NB4 (cell line): ENCODE data around the gene TACR1.

Source experiments
- MYC ChIP-seq: IDR thresholded peaks from 2 replicates; pipeline ENCODE4 v1.6.1; 2011; ENCODE audit warnings: low read depth, low read length
- POLR2A ChIP-seq: IDR thresholded peaks from 2 replicates; pipeline ENCODE4 v1.6.1; 2011; ENCODE audit warnings: mild to moderate bottlenecking; ENCODE audit not compliant: insufficient read length; ENCODE audit errors: extremely low read depth
- TF ChIP-seq, protein P1 (sequence below): IDR thresholded peaks from one replicate; pipeline ENCODE4 v1.5.1; 2012; ENCODE audit warnings: low read depth, low read length

DNA sequence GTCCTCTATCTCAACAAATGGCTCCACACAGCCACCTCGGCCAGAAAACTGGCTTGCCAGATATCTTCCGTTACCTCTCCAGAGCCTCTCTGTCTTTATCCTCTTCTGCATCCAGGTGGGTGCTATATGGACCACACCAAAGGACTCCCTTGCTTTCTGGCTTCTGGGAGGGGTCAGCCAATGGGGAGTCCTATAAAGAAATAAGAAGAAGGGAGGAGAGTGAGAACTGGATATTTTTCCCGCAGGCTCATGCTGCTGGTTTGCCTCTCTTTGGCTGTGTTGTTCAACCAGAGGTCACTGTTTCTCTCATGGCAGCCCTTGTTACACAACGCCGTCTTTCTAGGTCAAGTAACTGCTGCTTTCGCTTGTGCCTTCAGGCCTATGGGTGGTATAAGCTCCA, 168.1 kb downstream of the TACR1 start:
- TF ChIP-seq, protein P1, sequence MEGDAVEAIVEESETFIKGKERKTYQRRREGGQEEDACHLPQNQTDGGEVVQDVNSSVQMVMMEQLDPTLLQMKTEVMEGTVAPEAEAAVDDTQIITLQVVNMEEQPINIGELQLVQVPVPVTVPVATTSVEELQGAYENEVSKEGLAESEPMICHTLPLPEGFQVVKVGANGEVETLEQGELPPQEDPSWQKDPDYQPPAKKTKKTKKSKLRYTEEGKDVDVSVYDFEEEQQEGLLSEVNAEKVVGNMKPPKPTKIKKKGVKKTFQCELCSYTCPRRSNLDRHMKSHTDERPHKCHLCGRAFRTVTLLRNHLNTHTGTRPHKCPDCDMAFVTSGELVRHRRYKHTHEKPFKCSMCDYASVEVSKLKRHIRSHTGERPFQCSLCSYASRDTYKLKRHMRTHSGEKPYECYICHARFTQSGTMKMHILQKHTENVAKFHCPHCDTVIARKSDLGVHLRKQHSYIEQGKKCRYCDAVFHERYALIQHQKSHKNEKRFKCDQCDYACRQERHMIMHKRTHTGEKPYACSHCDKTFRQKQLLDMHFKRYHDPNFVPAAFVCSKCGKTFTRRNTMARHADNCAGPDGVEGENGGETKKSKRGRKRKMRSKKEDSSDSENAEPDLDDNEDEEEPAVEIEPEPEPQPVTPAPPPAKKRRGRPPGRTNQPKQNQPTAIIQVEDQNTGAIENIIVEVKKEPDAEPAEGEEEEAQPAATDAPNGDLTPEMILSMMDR, result no peak
- TF ChIP-seq POLR2A, result no peak
- no peak for TF ChIP-seq MYC
